HL-60 (cell line): Measurements from ENCODE around the gene DTNBP1.
"Not testable (repeated sequence)": the region's sequence is repeated elsewhere in the genome, so short reads cannot be mapped to it uniquely, and the experiment has no call there.

ENCODE experiments used
- DNase-seq, 2 experiments: peaks; one replicate each; pipeline ENCODE4 v3.0.0-alpha.2; 2010 to 2020; ENCODE audit warnings: low read depth in 1 of 2, low spot score in 1 of 2
- H3K27ac ChIP-seq: fragments of 250-450 bp; sonication (Bioruptor Pico); replicated peaks from 2 replicates; pipeline ENCODE4 v1.5.1; 2020; ENCODE audit warnings: mild to moderate bottlenecking, moderate library complexity
- H3K27me3 ChIP-seq: fragments of 250-450 bp; sonication (Bioruptor Pico); 2 replicates; pipeline ENCODE4 v1.5.1; 2021; ENCODE audit warnings: mild to moderate bottlenecking, moderate library complexity; ENCODE audit not compliant: insufficient read depth, poor library complexity, severe bottlenecking
- H3K4me3 ChIP-seq: replicated peaks from 2 replicates; pipeline ENCODE4 v1.5.1; 2011; ENCODE audit warnings: mild to moderate bottlenecking, control low read depth, low read length; ENCODE audit not compliant: insufficient read depth
- CTCF ChIP-seq: IDR thresholded peaks from one replicate; pipeline ENCODE4 v1.5.1; 2011; ENCODE audit warnings: low read length, control low read depth, inconsistent platforms; ENCODE audit not compliant: insufficient read depth
- GABPA ChIP-seq: IDR thresholded peaks from 2 replicates; pipeline ENCODE4 v1.6.1; 2012; ENCODE audit warnings: low read depth
- POLR2AphosphoS5 ChIP-seq: IDR thresholded peaks from 2 replicates; pipeline ENCODE4 v1.6.1; 2012; ENCODE audit warnings: low read depth
- REST ChIP-seq: IDR thresholded peaks from 2 replicates; pipeline ENCODE4 v1.6.1; 2012; ENCODE audit warnings: low read depth; ENCODE audit not compliant: insufficient replicate concordance
- SPI1 ChIP-seq: IDR thresholded peaks from 2 replicates; pipeline ENCODE4 v1.6.1; 2012; ENCODE audit warnings: low read depth, mild to moderate bottlenecking, borderline replicate concordance

Gene DTNBP1

GRCh38 chr6:15544321-15544900 lies 118.4 kb downstream of the DTNBP1 start:
- no peak for DNase-seq
- TF ChIP-seq POLR2AphosphoS5: no peak
- TF ChIP-seq CTCF: no peak
- no peak for TF ChIP-seq GABPA
- 0 out of 2 replicates have a peak overlapping the region, but pooled peaks have one; percentile 6 for H3K27ac ChIP-seq
- no peaks in the 10 kb centered on the region for H3K27me3 ChIP-seq
- H3K4me3 ChIP-seq: no peak overlapping the region

DNA sequence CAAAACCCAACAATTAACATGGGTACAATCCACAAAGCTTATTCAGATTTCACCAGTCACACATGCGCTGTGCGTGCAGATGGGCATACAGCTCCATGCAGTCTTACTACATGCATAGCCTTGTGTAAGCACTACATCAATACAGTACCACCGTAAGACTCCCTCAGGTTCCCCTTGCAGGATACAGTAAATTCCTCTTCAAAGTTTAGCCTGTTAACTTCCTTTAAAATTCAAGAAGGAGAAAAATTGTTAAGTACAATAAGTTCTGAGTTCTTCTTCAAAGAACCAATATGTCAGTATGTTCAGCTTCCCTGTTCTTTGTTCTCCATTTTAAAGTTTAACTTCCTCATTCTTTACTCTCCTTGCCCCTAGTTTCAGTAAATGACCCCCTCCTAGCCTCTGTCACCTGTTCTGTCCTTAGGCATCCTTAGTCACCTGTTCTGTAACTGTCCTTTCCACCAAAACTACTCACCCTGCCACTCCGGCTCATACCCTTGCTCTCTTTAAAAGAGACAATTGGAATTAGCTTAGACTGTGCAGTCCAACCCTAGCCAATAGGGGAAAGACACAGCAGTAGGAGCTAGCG lies 119.4 kb downstream of the DTNBP1 start:
- H3K27me3 ChIP-seq, H3K4me3 ChIP-seq: not testable (repeated sequence)
- H3K27ac ChIP-seq: peak overlapping the region; percentile 37
- DNase-seq: peak in 1 of 2 experiments; percentile 63

DNA sequence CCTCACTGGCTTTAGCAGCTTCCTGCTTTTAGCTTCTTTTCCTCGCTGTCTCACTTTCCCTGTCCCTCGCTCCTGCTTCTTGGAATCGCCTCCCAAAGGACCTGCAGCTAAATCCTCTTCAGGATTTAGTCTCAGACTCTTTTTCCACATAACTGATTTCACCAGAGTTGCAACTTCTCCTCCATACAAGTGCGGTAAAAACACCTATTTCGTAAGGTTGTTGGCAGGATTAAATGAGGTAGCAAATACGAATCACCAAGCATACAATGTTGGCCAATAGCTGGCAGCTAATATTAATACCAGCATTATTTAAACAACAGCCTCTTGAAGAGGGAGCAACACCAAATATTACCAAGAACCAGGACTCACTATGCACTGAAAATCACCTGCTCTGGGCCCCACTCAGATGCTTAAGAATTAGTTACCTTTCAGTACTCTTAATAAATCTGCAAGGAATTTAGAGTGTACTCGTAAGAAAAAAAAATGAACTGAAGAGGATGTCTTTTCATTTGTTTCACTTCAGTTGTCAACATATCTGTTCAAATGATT lies 123.0 kb downstream of the DTNBP1 start:
- Histone ChIP-seq H3K27me3 (no peaks in the 10 kb centered on the region), H3K27ac (peak overlapping the region; percentile 14), H3K4me3 (no peak overlapping the region)
- DNase-seq: peak; percentile 28 to 56
- TF ChIP-seq REST: no peak
- peak; percentile 8; the same call in 1 of the 2 replicates for TF ChIP-seq SPI1
- no peak for TF ChIP-seq CTCF
- TF ChIP-seq POLR2AphosphoS5: no peak
- no peak for TF ChIP-seq GABPA

GRCh38 chr6:15538766-15539495 lies 123.9 kb downstream of the DTNBP1 start:
- no peak for DNase-seq

More at GRCh38 chr6:15538766-15539495, 123.9 kb downstream of the DTNBP1 start:
- H3K27me3 ChIP-seq: no peaks in the 10 kb centered on the region
- H3K27ac ChIP-seq: no peak overlapping the region
- no peak overlapping the region for H3K4me3 ChIP-seq
- TF ChIP-seq SPI1 (no peak), POLR2AphosphoS5 (no peak), REST (no peak), CTCF (no peak), GABPA (no peak)
